Glutamatergic neuron (in vitro differentiated cells): Measurements from ENCODE around the gene GLCE. TPM values are rescaled to one million over a fixed set of nuclear protein-coding genes. Genes with fewer than 3 reads are reported as not detected.

Source experiments
- DNase-seq: peaks from one replicate; pipeline ENCODE4 v3.0.0; 2022
- H3K27ac Mint-ChIP-seq: one replicate; pipeline ENCODE4 v1.8.0; 2020; ENCODE audit warnings: mild to moderate bottlenecking, mixed read lengths, inconsistent platforms; ENCODE audit not compliant: unreplicated experiment
- H3K27me3 Mint-ChIP-seq: one replicate; pipeline ENCODE4 v1.8.0; 2020; ENCODE audit warnings: mild to moderate bottlenecking, moderate library complexity, mixed read lengths, inconsistent platforms; ENCODE audit not compliant: unreplicated experiment
- H3K36me3 Mint-ChIP-seq: one replicate; pipeline ENCODE4 v1.8.0; 2020; ENCODE audit warnings: mild to moderate bottlenecking, mixed read lengths, inconsistent platforms; ENCODE audit not compliant: unreplicated experiment
- H3K4me1 Mint-ChIP-seq: one replicate; pipeline ENCODE4 v1.8.0; 2020; ENCODE audit warnings: mild to moderate bottlenecking, low read depth, mixed read lengths, inconsistent platforms; ENCODE audit not compliant: unreplicated experiment
- H3K4me3 Mint-ChIP-seq: one replicate; pipeline ENCODE4 v1.8.0; 2020; ENCODE audit warnings: mild to moderate bottlenecking, mixed read lengths, inconsistent platforms; ENCODE audit not compliant: unreplicated experiment
- H3K9me3 Mint-ChIP-seq: one replicate; pipeline ENCODE4 v1.8.0; 2020; ENCODE audit warnings: mild to moderate bottlenecking, moderate library complexity, mixed read lengths, inconsistent platforms; ENCODE audit not compliant: unreplicated experiment
- total RNA-seq: library from RNA; stranded (reverse); fragmentation: NEBNext Ultra II Directional; extraction: Animal tissue kit (Norgen Biotek cat#: 25700); gene quantifications from one replicate; pipeline ENCODE4 v1.2.1, GENCODE V29; 2021; ENCODE audit not compliant: unreplicated experiment
- TF ChIP-seq, protein P1 (sequence below): fragments of 200-600 bp; sonication (generic); IDR thresholded peaks from one replicate; pipeline ENCODE4 v1.5.0; 2021; ENCODE audit not compliant: partially characterized antibody, unreplicated experiment

Gene GLCE
- total RNA-seq, 1 donor from 2014 or later, result 6.7 TPM

DNA sequence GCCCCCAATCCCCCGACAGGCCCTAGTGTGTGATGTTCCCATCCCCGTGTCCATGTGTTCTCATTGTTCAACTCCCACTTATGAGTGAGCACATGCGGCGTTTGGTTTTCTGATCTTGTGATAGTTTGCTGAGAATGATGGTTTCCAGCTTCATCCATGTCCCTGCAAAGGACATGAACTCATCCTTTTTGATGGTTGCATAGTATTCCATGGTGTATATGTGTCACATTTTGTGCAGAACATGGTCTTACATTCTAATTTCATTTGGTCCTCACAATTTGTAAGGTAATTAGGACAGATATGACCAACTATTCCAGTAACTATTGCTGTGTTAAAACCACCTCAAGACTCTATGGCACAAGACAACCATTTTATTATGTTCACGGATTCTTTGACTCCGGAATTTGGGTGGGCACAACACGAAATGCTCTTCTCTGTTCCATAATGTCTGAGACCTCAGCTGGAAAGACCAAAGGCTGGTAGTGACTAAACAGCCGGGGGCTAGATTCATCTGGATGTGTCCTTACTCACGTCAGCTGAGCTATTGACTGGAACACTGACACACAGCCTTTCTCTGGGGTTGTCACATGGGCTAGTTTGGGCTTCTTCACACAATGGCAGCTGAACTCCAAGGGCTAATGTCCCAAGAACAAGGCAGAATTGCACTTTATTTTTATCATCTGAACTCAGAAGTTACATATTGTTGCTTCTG is 13.6 kb upstream of the GLCE start:
- Mint-ChIP-seq H3K4me3 (no peak overlapping the region), H3K9me3 (peaks cover 8% of the 10 kb centered on the region), H3K27me3 (peaks cover 1% of the 10 kb centered on the region), H3K27ac (no peak overlapping the region), H3K36me3 (no peaks in the 10 kb centered on the region), H3K4me1 (peaks cover 17% of the 10 kb centered on the region)
- TF ChIP-seq, protein P1, sequence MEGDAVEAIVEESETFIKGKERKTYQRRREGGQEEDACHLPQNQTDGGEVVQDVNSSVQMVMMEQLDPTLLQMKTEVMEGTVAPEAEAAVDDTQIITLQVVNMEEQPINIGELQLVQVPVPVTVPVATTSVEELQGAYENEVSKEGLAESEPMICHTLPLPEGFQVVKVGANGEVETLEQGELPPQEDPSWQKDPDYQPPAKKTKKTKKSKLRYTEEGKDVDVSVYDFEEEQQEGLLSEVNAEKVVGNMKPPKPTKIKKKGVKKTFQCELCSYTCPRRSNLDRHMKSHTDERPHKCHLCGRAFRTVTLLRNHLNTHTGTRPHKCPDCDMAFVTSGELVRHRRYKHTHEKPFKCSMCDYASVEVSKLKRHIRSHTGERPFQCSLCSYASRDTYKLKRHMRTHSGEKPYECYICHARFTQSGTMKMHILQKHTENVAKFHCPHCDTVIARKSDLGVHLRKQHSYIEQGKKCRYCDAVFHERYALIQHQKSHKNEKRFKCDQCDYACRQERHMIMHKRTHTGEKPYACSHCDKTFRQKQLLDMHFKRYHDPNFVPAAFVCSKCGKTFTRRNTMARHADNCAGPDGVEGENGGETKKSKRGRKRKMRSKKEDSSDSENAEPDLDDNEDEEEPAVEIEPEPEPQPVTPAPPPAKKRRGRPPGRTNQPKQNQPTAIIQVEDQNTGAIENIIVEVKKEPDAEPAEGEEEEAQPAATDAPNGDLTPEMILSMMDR, result no peak
- DNase-seq, result no peak

DNA sequence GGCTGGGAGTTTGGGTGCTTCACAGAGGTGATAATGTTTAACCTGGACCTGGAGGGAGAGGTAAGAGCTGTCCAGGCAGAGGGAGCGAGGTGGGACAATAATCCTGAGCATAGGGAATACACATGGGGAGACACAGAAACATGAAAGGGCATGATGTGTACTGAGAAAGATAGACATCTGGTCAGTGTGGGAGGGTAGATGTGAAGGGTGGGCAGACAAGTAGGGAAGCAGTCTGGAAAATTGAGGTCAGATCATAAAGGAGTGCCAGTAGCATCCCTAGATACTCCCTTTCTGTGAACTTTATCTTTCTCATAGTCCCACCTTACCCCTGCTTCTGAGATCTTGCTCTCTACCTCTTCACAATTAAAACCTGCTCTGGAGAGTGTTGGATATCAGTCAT is 12.0 kb upstream of the GLCE start:
- Mint-ChIP-seq H3K27me3 (peaks cover 1% of the 10 kb centered on the region), H3K27ac (no peak overlapping the region), H3K9me3 (peaks cover 6% of the 10 kb centered on the region), H3K36me3 (no peaks in the 10 kb centered on the region), H3K4me1 (peaks cover 17% of the 10 kb centered on the region), H3K4me3 (no peak overlapping the region)
- no peak for DNase-seq
- TF ChIP-seq, protein P1, result no peak

DNA sequence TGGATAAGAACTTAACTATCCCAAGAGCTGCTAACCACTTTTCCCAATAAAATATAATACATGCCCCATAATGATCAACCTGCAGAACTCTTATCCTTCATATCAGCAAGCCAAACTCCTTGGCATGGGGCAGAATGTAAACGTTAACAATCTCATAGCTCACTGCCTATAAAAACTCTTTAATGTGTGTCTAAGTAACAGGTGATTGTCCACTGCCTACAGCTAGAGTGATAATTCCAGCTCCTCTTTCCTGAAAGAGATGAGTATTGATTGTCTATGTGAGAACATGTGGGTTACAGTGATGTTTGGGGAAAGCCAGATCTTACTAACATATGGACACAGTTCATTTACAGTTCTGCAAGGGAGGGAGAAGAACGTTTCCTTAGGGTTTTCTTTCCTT is 11.3 kb upstream of the GLCE start:
- peaks cover 6% of the 10 kb centered on the region for H3K9me3 Mint-ChIP-seq
- H3K36me3 Mint-ChIP-seq, result no peaks in the 10 kb centered on the region
- no peak overlapping the region for H3K27ac Mint-ChIP-seq
- H3K27me3 Mint-ChIP-seq, result peaks cover 1% of the 10 kb centered on the region
- no peak for DNase-seq
- TF ChIP-seq, protein P1, result no peak
- H3K4me1 Mint-ChIP-seq, result peaks cover 17% of the 10 kb centered on the region
- peak overlapping the region; percentile 22 for H3K4me3 Mint-ChIP-seq

DNA sequence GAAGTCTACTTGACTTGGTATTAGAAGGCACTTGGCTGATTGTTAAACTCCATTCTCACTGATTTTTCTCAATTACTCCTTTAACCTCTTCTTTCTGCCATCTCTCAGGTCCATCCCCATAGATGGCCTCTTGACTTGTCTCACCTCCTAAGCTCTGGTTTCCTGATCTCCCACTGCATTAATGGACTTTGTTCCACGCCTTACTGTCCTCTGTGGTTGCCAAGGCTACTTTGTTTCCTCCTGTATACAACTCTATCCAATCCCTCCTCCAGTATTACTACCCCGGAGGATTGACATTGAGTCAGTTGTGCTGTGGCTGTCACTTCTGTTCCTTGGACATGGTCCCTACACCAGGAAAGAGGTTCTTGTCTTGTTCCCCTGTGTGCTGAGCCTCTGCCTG is 10.6 kb upstream of the GLCE start:
- H3K4me1 Mint-ChIP-seq, result peaks cover 17% of the 10 kb centered on the region
- no peak overlapping the region for H3K4me3 Mint-ChIP-seq
- H3K27ac Mint-ChIP-seq, result no peak overlapping the region

DNA sequence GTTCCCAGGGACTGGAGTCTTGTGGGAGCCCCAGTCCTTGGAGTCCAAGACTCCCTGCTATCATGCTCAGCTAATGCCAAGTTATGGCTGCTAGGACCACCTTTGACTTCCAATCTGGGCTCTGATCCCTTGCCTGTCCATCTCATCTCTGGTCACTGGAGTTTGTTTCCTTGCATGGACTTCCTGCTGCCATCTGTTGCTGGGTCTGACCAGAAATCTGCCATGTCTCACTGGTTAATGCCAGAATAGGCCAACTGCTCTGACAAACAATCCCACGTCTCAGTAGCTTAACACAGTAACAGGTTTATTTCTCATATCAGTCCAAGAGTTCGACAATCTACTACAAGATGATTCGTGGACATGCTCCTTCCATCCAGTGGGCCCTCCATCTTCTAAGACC is 10.1 kb upstream of the GLCE start:
- Mint-ChIP-seq H3K4me1 (peaks cover 17% of the 10 kb centered on the region), H3K36me3 (no peaks in the 10 kb centered on the region), H3K4me3 (no peak overlapping the region), H3K9me3 (peaks cover 6% of the 10 kb centered on the region), H3K27ac (peak overlapping the region; percentile 59), H3K27me3 (peaks cover 1% of the 10 kb centered on the region)
- no peak for DNase-seq
- TF ChIP-seq, protein P1, result no peak

More for the DNA sequence above, 10.6 kb upstream of the GLCE start:
- Mint-ChIP-seq H3K9me3 (peaks cover 6% of the 10 kb centered on the region), H3K27me3 (peaks cover 1% of the 10 kb centered on the region), H3K36me3 (no peaks in the 10 kb centered on the region)
- TF ChIP-seq, protein P1, result no peak
- no peak for DNase-seq
